H9 (cell line): Measurements from ENCODE around the gene FIBP. TPM values are rescaled to one million over a fixed set of nuclear protein-coding genes. Genes with fewer than 3 reads are reported as not detected.

Source experiments
- DNase-seq: peaks from one replicate; pipeline ENCODE4 v3.0.0-alpha.2; 2017
- H2AFZ ChIP-seq: one replicate; pipeline ENCODE4 v1.6.1; 2013; ENCODE audit warnings: mild to moderate bottlenecking, low read length, control low read depth, moderate library complexity
- H2AK5ac ChIP-seq: 2 replicates; pipeline ENCODE4 v1.6.1; 2013; ENCODE audit warnings: low read length, control low read depth, mixed read lengths; ENCODE audit not compliant: insufficient read length
- H2BK120ac ChIP-seq: one replicate; pipeline ENCODE4 v1.6.1; 2013; ENCODE audit warnings: low read depth, mild to moderate bottlenecking, low read length, control low read depth, inconsistent platforms; ENCODE audit not compliant: poor library complexity, severe bottlenecking
- H2BK12ac ChIP-seq: 2 replicates; pipeline ENCODE4 v1.6.1; 2013; ENCODE audit warnings: low read length, control low read depth, mixed read lengths, low read depth; ENCODE audit not compliant: insufficient read length
- H2BK15ac ChIP-seq: 2 replicates; pipeline ENCODE4 v1.6.1; 2013; ENCODE audit warnings: low read depth, low read length, control low read depth
- H2BK20ac ChIP-seq: one replicate; pipeline ENCODE4 v1.6.1; 2013; ENCODE audit warnings: low read depth, mild to moderate bottlenecking, low read length, control low read depth, inconsistent platforms; ENCODE audit not compliant: poor library complexity, severe bottlenecking
- H2BK5ac ChIP-seq: 2 replicates; pipeline ENCODE4 v1.6.1; 2013; ENCODE audit warnings: low read length, control low read depth, mixed read lengths; ENCODE audit not compliant: insufficient read length
- H3K14ac ChIP-seq: 2 replicates; pipeline ENCODE4 v1.6.1; 2013; ENCODE audit warnings: low read length, control low read depth; ENCODE audit not compliant: insufficient read depth
- H3K18ac ChIP-seq: 2 replicates; pipeline ENCODE4 v1.6.1; 2013; ENCODE audit warnings: low read depth, mild to moderate bottlenecking, mixed read lengths, low read length, control low read depth; ENCODE audit not compliant: insufficient read length
- H3K23ac ChIP-seq: 2 replicates; pipeline ENCODE4 v1.6.1; 2013; ENCODE audit warnings: low read length, control low read depth, mixed read lengths, low read depth; ENCODE audit not compliant: insufficient read length
- H3K23me2 ChIP-seq: 2 replicates; pipeline ENCODE4 v1.6.1; 2013; ENCODE audit warnings: low read depth, mild to moderate bottlenecking, mixed read lengths, low read length, control low read depth; ENCODE audit not compliant: insufficient read length, poor library complexity, severe bottlenecking
- H3K27ac ChIP-seq: 2 replicates; pipeline ENCODE4 v1.5.1; 2013; ENCODE audit warnings: low read length, control low read depth, mixed read lengths, low read depth; ENCODE audit not compliant: insufficient read length
- H3K27me3 ChIP-seq: 2 replicates; pipeline ENCODE4 v1.6.1; 2013; ENCODE audit warnings: low read length, control low read depth, inconsistent platforms; ENCODE audit not compliant: insufficient read depth
- H3K4ac ChIP-seq: 2 replicates; pipeline ENCODE4 v1.6.1; 2013; ENCODE audit warnings: low read depth, mild to moderate bottlenecking, control low read depth, inconsistent platforms, low read length, moderate library complexity
- H3K4me1 ChIP-seq: 2 replicates; pipeline ENCODE4 v1.6.1; 2013; ENCODE audit warnings: low read length, control low read depth, inconsistent platforms; ENCODE audit not compliant: insufficient read depth
- H3K4me2 ChIP-seq: 2 replicates; pipeline ENCODE4 v1.6.1; 2013; ENCODE audit warnings: low read length, control low read depth, mixed read lengths; ENCODE audit not compliant: insufficient read length, insufficient read depth
- H3K56ac ChIP-seq: 2 replicates; pipeline ENCODE4 v1.6.1; 2013; ENCODE audit warnings: low read depth, mild to moderate bottlenecking, mixed read lengths, low read length, control low read depth; ENCODE audit not compliant: insufficient read length
- H3K79me1 ChIP-seq: 2 replicates; pipeline ENCODE4 v1.6.1; 2013; ENCODE audit warnings: low read depth, mild to moderate bottlenecking, moderate library complexity, low read length, control low read depth, inconsistent platforms; ENCODE audit not compliant: insufficient read depth, poor library complexity, severe bottlenecking
- H3K79me2 ChIP-seq: 2 replicates; pipeline ENCODE4 v1.6.1; 2013; ENCODE audit warnings: low read length, control low read depth, inconsistent platforms; ENCODE audit not compliant: insufficient read depth
- H3K9ac ChIP-seq: 2 replicates; pipeline ENCODE4 v1.6.1; 2013; ENCODE audit warnings: low read length, control low read depth, mixed read lengths; ENCODE audit not compliant: insufficient read length; ENCODE audit errors: extremely low read depth
- H3K9me3 ChIP-seq: one replicate; pipeline ENCODE4 v1.6.1; 2013; ENCODE audit warnings: low read depth, low read length, inconsistent platforms; ENCODE audit not compliant: control insufficient read depth
- H3T11ph ChIP-seq: one replicate; pipeline ENCODE4 v1.6.1; 2013; ENCODE audit warnings: mild to moderate bottlenecking, low read length, control low read depth, inconsistent platforms
- H4K20me1 ChIP-seq: one replicate; pipeline ENCODE4 v1.6.1; 2013; ENCODE audit not compliant: control insufficient read depth, insufficient read length, insufficient read depth
- H4K5ac ChIP-seq: 2 replicates; pipeline ENCODE4 v1.6.1; 2013; ENCODE audit warnings: low read depth, mild to moderate bottlenecking, mixed read lengths, low read length, control low read depth; ENCODE audit not compliant: insufficient read length
- H4K8ac ChIP-seq: replicated peaks from 2 replicates; pipeline ENCODE4 v1.6.1; 2013; ENCODE audit warnings: low read length, control low read depth, mixed read lengths, low read depth; ENCODE audit not compliant: insufficient read length
- H4K91ac ChIP-seq: 2 replicates; pipeline ENCODE4 v1.6.1; 2013; ENCODE audit warnings: low read depth, mild to moderate bottlenecking, moderate library complexity, mixed read lengths, low read length, control low read depth; ENCODE audit not compliant: insufficient read length
- H3K27ac Mint-ChIP-seq, 3 experiments: 2 replicates in 2 of 3; 3 replicates in 1 of 3; pipeline ENCODE4 v1.8.0; 2020 to 2021; ENCODE audit warnings: mixed read lengths in 3 of 3, mild to moderate bottlenecking in 1 of 3, moderate library complexity in 1 of 3
- H3K27me3 Mint-ChIP-seq: 2 replicates; pipeline ENCODE4 v1.8.0; 2021; ENCODE audit warnings: low read depth, mild to moderate bottlenecking, moderate library complexity, mixed read lengths
- H3K36me3 Mint-ChIP-seq, 3 experiments: 2 replicates in 2 of 3; 3 replicates in 1 of 3; pipeline ENCODE4 v1.8.0; 2020 to 2021; ENCODE audit warnings: low read depth in 3 of 3, mixed read lengths in 3 of 3; ENCODE audit not compliant: insufficient read depth in 1 of 3
- H3K4me1 Mint-ChIP-seq, 2 experiments: 2 replicates each; pipeline ENCODE4 v1.8.0; 2020; ENCODE audit warnings: mixed read lengths in 2 of 2
- H3K4me3 Mint-ChIP-seq, 2 experiments: 2 replicates in 1 of 2; 3 replicates in 1 of 2; pipeline ENCODE4 v1.8.0; 2020 to 2021; ENCODE audit warnings: mild to moderate bottlenecking in 2 of 2, mixed read lengths in 2 of 2, moderate library complexity in 1 of 2
- H3K9me3 Mint-ChIP-seq, 2 experiments: 2 replicates in 1 of 2; 3 replicates in 1 of 2; pipeline ENCODE4 v1.8.0; 2020; ENCODE audit warnings: mild to moderate bottlenecking in 2 of 2, mixed read lengths in 2 of 2, moderate library complexity in 1 of 2
- WGBS: extraction: QIAGEN DNeasy Blood & Tissue Kit; methylation state at CpG from one replicate; pipeline ENCODE4 v1.1.7; 2013; ENCODE audit warnings: missing lambda C conversion rate, low lambda C conversion rate, mixed read lengths; ENCODE audit not compliant: insufficient read length; ENCODE audit errors: extremely low coverage; 5-methylcytosine and 5-hydroxymethylcytosine counted together
- total RNA-seq: library from RNA; stranded (reverse); gene quantifications from 2 replicates; pipeline ENCODE4 v1.2.1, GENCODE V29; 2021
- TF ChIP-seq, protein P1 (sequence below): fragments of 200-600 bp; sonication (generic); conservative IDR thresholded peaks from 3 replicates; pipeline ENCODE4 v1.8.0; 2021; ENCODE audit warnings: antibody characterized with exemption, mild to moderate bottlenecking

Gene FIBP
- total RNA-seq, 1 experiment from 2014 or later = 87.0 TPM

DNA sequence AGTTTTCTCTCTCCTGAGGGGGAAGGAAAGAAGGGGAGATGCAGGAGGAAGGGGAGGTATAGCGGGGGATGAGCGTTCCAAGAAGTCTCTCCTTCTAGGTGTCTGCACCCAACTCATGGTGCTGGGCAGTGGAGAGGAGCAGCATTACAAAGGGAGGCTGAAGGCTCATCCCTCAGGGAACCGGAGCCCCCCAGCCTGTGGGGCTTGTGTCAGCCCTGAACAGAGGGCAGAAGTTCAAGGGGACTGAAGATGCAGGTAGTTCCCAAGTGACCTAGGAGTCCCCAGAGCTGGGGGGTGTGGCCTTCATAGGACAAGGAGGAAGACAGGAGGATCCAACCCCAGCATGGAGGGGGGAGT, 28.8 kb upstream of the FIBP start:
- no peak overlapping the region for H4K5ac ChIP-seq
- H3K4me1 ChIP-seq = no peaks in the 10 kb centered on the region; the same call in 1 of the 2 replicates
- H2BK20ac ChIP-seq = no peak overlapping the region
- H2BK5ac ChIP-seq = no peak overlapping the region
- no peak for DNase-seq
- H3K4me1 Mint-ChIP-seq = peaks cover 21 to 28% of the 10 kb centered on the region in 2 experiments
- H3K9ac ChIP-seq = no peak overlapping the region
- no peak overlapping the region for H3T11ph ChIP-seq
- H4K20me1 ChIP-seq = no peaks in the 10 kb centered on the region
- TF ChIP-seq, protein P1, sequence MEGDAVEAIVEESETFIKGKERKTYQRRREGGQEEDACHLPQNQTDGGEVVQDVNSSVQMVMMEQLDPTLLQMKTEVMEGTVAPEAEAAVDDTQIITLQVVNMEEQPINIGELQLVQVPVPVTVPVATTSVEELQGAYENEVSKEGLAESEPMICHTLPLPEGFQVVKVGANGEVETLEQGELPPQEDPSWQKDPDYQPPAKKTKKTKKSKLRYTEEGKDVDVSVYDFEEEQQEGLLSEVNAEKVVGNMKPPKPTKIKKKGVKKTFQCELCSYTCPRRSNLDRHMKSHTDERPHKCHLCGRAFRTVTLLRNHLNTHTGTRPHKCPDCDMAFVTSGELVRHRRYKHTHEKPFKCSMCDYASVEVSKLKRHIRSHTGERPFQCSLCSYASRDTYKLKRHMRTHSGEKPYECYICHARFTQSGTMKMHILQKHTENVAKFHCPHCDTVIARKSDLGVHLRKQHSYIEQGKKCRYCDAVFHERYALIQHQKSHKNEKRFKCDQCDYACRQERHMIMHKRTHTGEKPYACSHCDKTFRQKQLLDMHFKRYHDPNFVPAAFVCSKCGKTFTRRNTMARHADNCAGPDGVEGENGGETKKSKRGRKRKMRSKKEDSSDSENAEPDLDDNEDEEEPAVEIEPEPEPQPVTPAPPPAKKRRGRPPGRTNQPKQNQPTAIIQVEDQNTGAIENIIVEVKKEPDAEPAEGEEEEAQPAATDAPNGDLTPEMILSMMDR = no peak
- no peak overlapping the region for H3K56ac ChIP-seq
- H3K27ac Mint-ChIP-seq = 0 out of 7 replicates have a peak overlapping the region, but pooled peaks of 1 of the 3 experiments have one; percentile 27
- peaks cover 4% of the 10 kb centered on the region for H3K27me3 Mint-ChIP-seq
- no peak overlapping the region for H3K18ac ChIP-seq
- H2BK15ac ChIP-seq = no peak overlapping the region
- H3K36me3 Mint-ChIP-seq = peaks cover 0 to 11% (median 8%) of the 10 kb centered on the region in 3 experiments; a peak in 6 of 7 replicates
- no peak overlapping the region for H4K8ac ChIP-seq
- no peak overlapping the region for H2BK12ac ChIP-seq
- no peaks in the 10 kb centered on the region for H3K79me1 ChIP-seq
- H2AK5ac ChIP-seq = no peak overlapping the region
- no peak overlapping the region for H4K91ac ChIP-seq
- H3K23me2 ChIP-seq = peaks cover 11% of the 10 kb centered on the region
- no peaks in the 10 kb centered on the region for H3K27me3 ChIP-seq
- H3K4me3 Mint-ChIP-seq = peak overlapping the region; percentile 83 to 89
- no CpG with 5 or more reads among the region's 3 CpGs for WGBS
- no peak overlapping the region for H3K4ac ChIP-seq
- H2AFZ ChIP-seq = no peak overlapping the region
- no peak overlapping the region for H2BK120ac ChIP-seq
- H3K14ac ChIP-seq = no peak overlapping the region
- H3K79me2 ChIP-seq = no peaks in the 10 kb centered on the region
- no peak overlapping the region for H3K27ac ChIP-seq
- no peaks in the 10 kb centered on the region for H3K9me3 ChIP-seq
- no peak overlapping the region for H3K23ac ChIP-seq
- H3K4me2 ChIP-seq = no peak overlapping the region
- H3K9me3 Mint-ChIP-seq = no peaks in the 10 kb centered on the region; a peak in 1 of 5 replicates
